Endometrial microvascular endothelial cells (primary cell): ENCODE results near the gene HIPK2. TPM values are rescaled to one million over a fixed set of nuclear protein-coding genes. Genes with fewer than 3 reads are reported as not detected.

Source experiments
- in situ Hi-C: cut with HindIII; loops from 2 replicates; pipeline ENCODE4 v1.10.0; 2017; ENCODE audit warnings: low sequenced_read_pairs, low pct_unique_long_range_greater_than_20kb; ENCODE audit errors: inconsistent ontology term
- total RNA-seq: library from RNA; depleted of rRNA; stranded (reverse); fragments of >200 nt; gene quantifications from one replicate; pipeline ENCODE4 v1.2.3, GENCODE V29; 2015; ENCODE audit errors: inconsistent ontology term

Gene HIPK2
- total RNA-seq, 1 donor from 2014 or later, result 17.9 TPM

- in situ Hi-C loops, result no loop called here
Observed at GRCh38 chr7:139762886-139763285, 14.9 kb downstream of the HIPK2 start.

GRCh38 chr7:139758388-139758787, 19.4 kb downstream of the HIPK2 start:
- in situ Hi-C loops, result no loop called here

- in situ Hi-C loops, result no loop called here
Observed at GRCh38 chr7:139757968-139758367, 19.8 kb downstream of the HIPK2 start.

GRCh38 chr7:139753693-139754111, 24.1 kb downstream of the HIPK2 start:
- in situ Hi-C loops, result no loop called here

GRCh38 chr7:139753081-139753692, 24.6 kb downstream of the HIPK2 start:
- in situ Hi-C loops, result no loop called here

- in situ Hi-C loops, result no loop called here
Observed at GRCh38 chr7:139752604-139753003, 25.2 kb downstream of the HIPK2 start.

- in situ Hi-C loops, result no loop called here
Observed at GRCh38 chr7:139752148-139752547, 25.6 kb downstream of the HIPK2 start.

- in situ Hi-C loops, result no loop called here
Observed at GRCh38 chr7:139750459-139751095, 27.2 kb downstream of the HIPK2 start.

GRCh38 chr7:139749545-139749944, 28.3 kb downstream of the HIPK2 start:
- in situ Hi-C loops, result no loop called here

GRCh38 chr7:139748941-139749340, 28.9 kb downstream of the HIPK2 start:
- in situ Hi-C loops, result no loop called here

- in situ Hi-C loops, result no loop called here
Observed at GRCh38 chr7:139748373-139748765, 29.4 kb downstream of the HIPK2 start.

- in situ Hi-C loops, result no loop called here
Observed at GRCh38 chr7:139747662-139748372, 30.0 kb downstream of the HIPK2 start.

GRCh38 chr7:139746652-139747051, 31.1 kb downstream of the HIPK2 start:
- in situ Hi-C loops, result no loop called here

- in situ Hi-C loops, result no loop called here
Observed at GRCh38 chr7:139745678-139746143, 32.1 kb downstream of the HIPK2 start.

GRCh38 chr7:139744768-139745677, 32.8 kb downstream of the HIPK2 start:
- in situ Hi-C loops, result no loop called here

- in situ Hi-C loops, result no loop called here
Observed at GRCh38 chr7:139743967-139744767, 33.6 kb downstream of the HIPK2 start.

- in situ Hi-C loops, result no loop called here
Observed at GRCh38 chr7:139743267-139743966, 34.4 kb downstream of the HIPK2 start.
